Lower lobe of right lung (tissue), 2 donors: ENCODE measurements around the gene TNFAIP2. TPM values are rescaled to one million over a fixed set of nuclear protein-coding genes. Genes with fewer than 3 reads are reported as not detected.

Experiments used
- ATAC-seq, 2 donors: fragments of 200-7000 bp; cut with Tn5 transposase; one replicate each; pipeline ENCODE4 v1.9.1; 2020 to 2022; ENCODE audit warnings: mild to moderate bottlenecking in 2 of 2, moderate library complexity in 2 of 2
- DNase-seq: peaks from one replicate; pipeline ENCODE4 v3.0.0-alpha.2; 2020
- H3K27ac ChIP-seq: fragments of 200-600 bp; one replicate; pipeline ENCODE4 v1.8.0; 2022
- H3K27me3 ChIP-seq: fragments of 200-600 bp; one replicate; pipeline ENCODE4 v1.8.0; 2022; ENCODE audit warnings: low read depth
- H3K36me3 ChIP-seq: fragments of 200-600 bp; one replicate; pipeline ENCODE4 v1.8.0; 2022; ENCODE audit warnings: mild to moderate bottlenecking
- H3K4me1 ChIP-seq: fragments of 200-600 bp; one replicate; pipeline ENCODE4 v1.8.0; 2022
- H3K4me3 ChIP-seq: fragments of 200-600 bp; one replicate; pipeline ENCODE4 v1.8.0; 2022; ENCODE audit warnings: mild to moderate bottlenecking
- H3K9me3 ChIP-seq: fragments of 200-600 bp; one replicate; pipeline ENCODE4 v1.8.0; 2022
- intact Hi-C: fragments of 100-400 bp; cut with DNase I; formaldehyde crosslinking; loops from one replicate; pipeline ENCODE4 v1.11.0; 2022
- total RNA-seq: library from RNA; stranded (reverse); fragmentation: NEBNext Ultra II Directional; extraction: Animal tissue kit (Norgen Biotek cat#: 25700); gene quantifications from one replicate; pipeline ENCODE4 v1.2.1, GENCODE V29; 2021
- TF ChIP-seq, protein P1 (sequence below): fragments of 200-600 bp; IDR thresholded peaks from one replicate; pipeline ENCODE4 v1.8.0; 2022; ENCODE audit warnings: antibody characterized with exemption, mild to moderate bottlenecking
- donor health status: DM: no; HTN: yes; CAD: no; lungs with severe emphysema.

Gene TNFAIP2
- total RNA-seq, 1 donor from 2014 or later: 254 TPM

DNA sequence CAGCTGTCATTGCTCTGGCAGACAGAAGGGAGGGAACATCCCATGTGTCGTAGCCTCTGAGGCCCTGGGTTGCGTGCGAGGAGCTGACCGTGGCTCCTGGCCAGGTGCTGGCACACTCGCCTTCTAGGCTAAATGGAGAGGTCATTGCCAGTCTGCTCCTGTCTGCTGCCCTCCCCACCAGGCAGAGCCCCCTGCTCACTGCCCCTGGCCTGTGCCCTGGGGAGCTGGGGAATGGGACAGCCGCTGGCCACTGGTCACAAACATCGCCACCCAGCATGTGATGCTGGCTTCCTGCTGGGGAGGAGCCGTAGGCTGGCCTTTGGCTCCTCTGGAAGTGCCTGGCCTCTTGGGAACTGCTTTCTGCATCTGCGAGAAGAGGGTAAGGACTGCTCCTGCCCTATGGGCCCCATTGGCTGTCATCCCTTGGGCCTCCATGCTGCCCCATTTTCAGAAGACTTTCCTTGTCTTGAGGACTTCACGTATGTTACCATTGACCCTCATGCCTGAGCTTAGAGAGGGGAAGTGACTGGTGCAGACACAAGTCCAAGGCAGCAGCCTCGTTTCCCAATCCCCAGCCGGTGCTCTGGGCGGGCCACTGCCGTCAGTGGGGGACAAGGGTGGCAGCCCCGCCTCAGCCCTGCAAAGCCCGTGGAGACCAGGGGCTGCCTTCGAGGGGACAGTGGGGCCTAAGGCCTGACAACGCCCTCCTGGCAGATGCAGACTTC lies 2.0 kb upstream of the TNFAIP2 start:
- TF ChIP-seq, protein P1, sequence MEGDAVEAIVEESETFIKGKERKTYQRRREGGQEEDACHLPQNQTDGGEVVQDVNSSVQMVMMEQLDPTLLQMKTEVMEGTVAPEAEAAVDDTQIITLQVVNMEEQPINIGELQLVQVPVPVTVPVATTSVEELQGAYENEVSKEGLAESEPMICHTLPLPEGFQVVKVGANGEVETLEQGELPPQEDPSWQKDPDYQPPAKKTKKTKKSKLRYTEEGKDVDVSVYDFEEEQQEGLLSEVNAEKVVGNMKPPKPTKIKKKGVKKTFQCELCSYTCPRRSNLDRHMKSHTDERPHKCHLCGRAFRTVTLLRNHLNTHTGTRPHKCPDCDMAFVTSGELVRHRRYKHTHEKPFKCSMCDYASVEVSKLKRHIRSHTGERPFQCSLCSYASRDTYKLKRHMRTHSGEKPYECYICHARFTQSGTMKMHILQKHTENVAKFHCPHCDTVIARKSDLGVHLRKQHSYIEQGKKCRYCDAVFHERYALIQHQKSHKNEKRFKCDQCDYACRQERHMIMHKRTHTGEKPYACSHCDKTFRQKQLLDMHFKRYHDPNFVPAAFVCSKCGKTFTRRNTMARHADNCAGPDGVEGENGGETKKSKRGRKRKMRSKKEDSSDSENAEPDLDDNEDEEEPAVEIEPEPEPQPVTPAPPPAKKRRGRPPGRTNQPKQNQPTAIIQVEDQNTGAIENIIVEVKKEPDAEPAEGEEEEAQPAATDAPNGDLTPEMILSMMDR: no peak
- H3K4me3 ChIP-seq: peak overlapping the region; percentile 77

GRCh38 chr14:103121846-103122584 lies 1.2 kb upstream of the TNFAIP2 start:
- DNase-seq (peak; percentile 93), ATAC-seq (peak; percentile 22 to 37)
- Histone ChIP-seq H3K4me3 (peak overlapping the region; percentile 77), H3K9me3 (no peaks in the 10 kb centered on the region), H3K27me3 (no peaks in the 10 kb centered on the region), H3K4me1 (peaks cover 89% of the 10 kb centered on the region), H3K27ac (peak overlapping the region; percentile 89), H3K36me3 (no peaks in the 10 kb centered on the region)
- TF ChIP-seq, protein P1: no peak
- intact Hi-C loops: no loop called here

More for the DNA sequence above, 2.0 kb upstream of the TNFAIP2 start:
- DNase-seq (peak; percentile 83), ATAC-seq (peak; percentile 37 to 57)
- no peaks in the 10 kb centered on the region for H3K27me3 ChIP-seq
- H3K9me3 ChIP-seq: no peaks in the 10 kb centered on the region
- H3K27ac ChIP-seq: peak overlapping the region; percentile 89
- peaks cover 84% of the 10 kb centered on the region for H3K4me1 ChIP-seq
- intact Hi-C loops: no loop called here
- no peaks in the 10 kb centered on the region for H3K36me3 ChIP-seq

DNA sequence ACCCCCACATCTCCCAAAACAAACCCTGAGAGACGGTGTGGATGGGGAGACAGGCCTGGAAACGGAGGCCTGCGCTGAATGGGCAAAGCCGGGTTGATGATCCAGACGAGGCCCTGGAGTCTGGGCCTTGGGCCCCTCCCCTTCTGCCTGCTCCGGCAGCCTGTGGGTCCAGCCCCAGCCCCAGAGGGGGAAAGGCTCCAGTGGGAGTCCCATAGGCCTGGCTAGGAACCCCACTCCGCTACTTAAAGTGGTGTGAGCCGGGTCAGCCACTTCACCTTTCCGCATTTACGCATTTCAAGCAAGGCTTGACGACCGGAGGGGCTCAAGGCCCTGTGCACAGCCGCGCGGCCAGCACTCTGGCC lies 695 bp upstream of the TNFAIP2 start:
- Histone ChIP-seq H3K9me3 (no peaks in the 10 kb centered on the region), H3K4me3 (peak overlapping the region; percentile 77), H3K27me3 (no peaks in the 10 kb centered on the region), H3K4me1 (peaks cover 90% of the 10 kb centered on the region), H3K36me3 (peaks cover 2% of the 10 kb centered on the region), H3K27ac (peak overlapping the region; percentile 89)
- ATAC-seq (peak; percentile 1 to 4), DNase-seq (no peak)
- intact Hi-C loops: no loop called here
- TF ChIP-seq, protein P1: no peak

GRCh38 chr14:103123634-103124500 lies 606 bp downstream of the TNFAIP2 start:
- intact Hi-C loops: no loop called here
- Histone ChIP-seq H3K36me3 (peaks cover 14% of the 10 kb centered on the region), H3K4me1 (peaks cover 92% of the 10 kb centered on the region), H3K27ac (peak overlapping the region; percentile 89), H3K9me3 (no peaks in the 10 kb centered on the region), H3K4me3 (peak overlapping the region; percentile 77), H3K27me3 (no peaks in the 10 kb centered on the region)
- DNase-seq: peak; percentile 78
- TF ChIP-seq, protein P1: peak; percentile 45
- peak; percentile 5 to 8 for ATAC-seq

GRCh38 chr14:103124501-103125001 lies 1.3 kb downstream of the TNFAIP2 start:
- H3K4me3 ChIP-seq: peak overlapping the region; percentile 77
- no peaks in the 10 kb centered on the region for H3K9me3 ChIP-seq
- intact Hi-C loops: no loop called here
- TF ChIP-seq, protein P1: no peak
- DNase-seq: no peak
- H3K27ac ChIP-seq: no peak overlapping the region
- no peaks in the 10 kb centered on the region for H3K27me3 ChIP-seq
- no peak for ATAC-seq
- peaks cover 18% of the 10 kb centered on the region for H3K36me3 ChIP-seq
- peaks cover 91% of the 10 kb centered on the region for H3K4me1 ChIP-seq
